NT2/D1 (cell line): ENCODE results near the gene ZBTB3.

Experiments used
- SUZ12 ChIP-seq: IDR thresholded peaks from 2 replicates; pipeline ENCODE4 v1.6.1; 2011; ENCODE audit not compliant: insufficient read length, insufficient read depth; ENCODE audit errors: extremely low read depth
- YY1 ChIP-seq: IDR thresholded peaks from 2 replicates; pipeline ENCODE4 v1.6.1; 2011; ENCODE audit not compliant: insufficient read length, insufficient read depth
- ZNF274 ChIP-seq: IDR thresholded peaks from 2 replicates; pipeline ENCODE4 v1.6.1; 2011; ENCODE audit warnings: mild to moderate bottlenecking, low read depth, low read length

GRCh38 chr11:62777389-62777788 is 23.4 kb upstream of the ZBTB3 start:
- TF ChIP-seq ZNF274 (no peak), SUZ12 (no peak), YY1 (no peak)
